Neural progenitor cell (in vitro differentiated cells): ENCODE results near the gene PTPRN2.

ENCODE experiments used
- EZH2 ChIP-seq: fragments of 200-600 bp; sonication (generic); IDR thresholded peaks from 2 replicates; pipeline ENCODE4 v1.6.1; 2017; ENCODE audit warnings: antibody characterized with exemption, mild to moderate bottlenecking, moderate library complexity
- EZH2phosphoT487 ChIP-seq: fragments of 200-600 bp; sonication (generic); IDR thresholded peaks from 2 replicates; pipeline ENCODE4 v1.6.1; 2017; ENCODE audit warnings: antibody characterized with exemption
- TF ChIP-seq, protein P1 (sequence below): fragments of 200-600 bp; sonication (generic); IDR thresholded peaks from 2 replicates; pipeline ENCODE4 v1.5.1; 2017; ENCODE audit warnings: antibody characterized with exemption, mild to moderate bottlenecking

DNA sequence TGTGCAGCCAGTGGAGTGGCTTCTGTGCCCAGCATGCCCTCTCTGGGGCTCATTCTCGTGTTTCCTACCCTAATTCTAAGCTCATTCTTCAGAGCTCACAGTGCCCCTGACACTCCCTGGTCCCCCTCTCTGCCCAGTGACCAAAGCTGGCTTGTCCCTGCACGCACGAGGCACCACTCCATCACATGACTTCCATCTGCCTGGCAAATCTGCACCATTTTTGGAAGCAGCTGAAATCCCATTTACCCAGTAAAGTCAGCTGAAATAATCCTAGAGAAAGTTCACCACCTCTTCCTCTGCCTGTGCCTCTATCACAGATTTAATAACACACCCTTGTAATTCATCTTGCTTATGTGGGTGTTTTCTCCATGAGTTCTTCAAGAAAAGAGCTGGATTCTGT is 616.9 kb downstream of the PTPRN2 start:
- TF ChIP-seq, protein P1, sequence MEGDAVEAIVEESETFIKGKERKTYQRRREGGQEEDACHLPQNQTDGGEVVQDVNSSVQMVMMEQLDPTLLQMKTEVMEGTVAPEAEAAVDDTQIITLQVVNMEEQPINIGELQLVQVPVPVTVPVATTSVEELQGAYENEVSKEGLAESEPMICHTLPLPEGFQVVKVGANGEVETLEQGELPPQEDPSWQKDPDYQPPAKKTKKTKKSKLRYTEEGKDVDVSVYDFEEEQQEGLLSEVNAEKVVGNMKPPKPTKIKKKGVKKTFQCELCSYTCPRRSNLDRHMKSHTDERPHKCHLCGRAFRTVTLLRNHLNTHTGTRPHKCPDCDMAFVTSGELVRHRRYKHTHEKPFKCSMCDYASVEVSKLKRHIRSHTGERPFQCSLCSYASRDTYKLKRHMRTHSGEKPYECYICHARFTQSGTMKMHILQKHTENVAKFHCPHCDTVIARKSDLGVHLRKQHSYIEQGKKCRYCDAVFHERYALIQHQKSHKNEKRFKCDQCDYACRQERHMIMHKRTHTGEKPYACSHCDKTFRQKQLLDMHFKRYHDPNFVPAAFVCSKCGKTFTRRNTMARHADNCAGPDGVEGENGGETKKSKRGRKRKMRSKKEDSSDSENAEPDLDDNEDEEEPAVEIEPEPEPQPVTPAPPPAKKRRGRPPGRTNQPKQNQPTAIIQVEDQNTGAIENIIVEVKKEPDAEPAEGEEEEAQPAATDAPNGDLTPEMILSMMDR, result no peak
- TF ChIP-seq EZH2, result no peak
- TF ChIP-seq EZH2phosphoT487, result no peak
